GM18873 (cell line): ENCODE data around the gene SDK1.

Source experiments
- ATAC-seq: cut with Tn5 transposase; IDR thresholded peaks from one replicate; pipeline ENCODE4 v1.9.1; 2021; ENCODE audit warnings: mild to moderate bottlenecking, moderate library complexity, moderate number of reproducible peaks; ENCODE audit not compliant: unreplicated experiment, low FRiP score

The SDK1 gene

GRCh38 chr7:4195660-4196059, 894.6 kb downstream of the SDK1 start:
- no peak for ATAC-seq

- no peak for ATAC-seq
These were observed 895.2 kb downstream of the SDK1 start for GRCh38 chr7:4196121-4196819.

- ATAC-seq: no peak
These were observed 897.2 kb downstream of the SDK1 start for GRCh38 chr7:4198301-4198700.

- ATAC-seq: no peak
These were observed 899.6 kb downstream of the SDK1 start for GRCh38 chr7:4200546-4201094.

GRCh38 chr7:4201566-4201965, 900.5 kb downstream of the SDK1 start:
- no peak for ATAC-seq

GRCh38 chr7:4202154-4202736, 901.2 kb downstream of the SDK1 start:
- ATAC-seq: no peak

GRCh38 chr7:4202954-4203353, 901.9 kb downstream of the SDK1 start:
- no peak for ATAC-seq

GRCh38 chr7:4203626-4204512, 902.8 kb downstream of the SDK1 start:
- no peak for ATAC-seq

GRCh38 chr7:4204513-4205165, 903.6 kb downstream of the SDK1 start:
- no peak for ATAC-seq

GRCh38 chr7:4205828-4206227, 904.8 kb downstream of the SDK1 start:
- no peak for ATAC-seq

- ATAC-seq: no peak
These were observed 906.0 kb downstream of the SDK1 start for GRCh38 chr7:4207011-4207410.

GRCh38 chr7:4208086-4208485, 907.0 kb downstream of the SDK1 start:
- no peak for ATAC-seq

GRCh38 chr7:4208586-4208985, 907.5 kb downstream of the SDK1 start:
- no peak for ATAC-seq

GRCh38 chr7:4209126-4209525, 908.1 kb downstream of the SDK1 start:
- ATAC-seq: no peak

GRCh38 chr7:4209966-4210365, 908.9 kb downstream of the SDK1 start:
- no peak for ATAC-seq

GRCh38 chr7:4210821-4211220, 909.8 kb downstream of the SDK1 start:
- no peak for ATAC-seq

GRCh38 chr7:4211261-4211660, 910.2 kb downstream of the SDK1 start:
- ATAC-seq: no peak

- no peak for ATAC-seq
These were observed 911.3 kb downstream of the SDK1 start for GRCh38 chr7:4212376-4212775.

- no peak for ATAC-seq
These were observed 913.5 kb downstream of the SDK1 start for GRCh38 chr7:4214291-4215155.
